ENCODE data around the gene TASP1.

Gene TASP1

GRCh38 chr20:13543783-13544182 is 94.9 kb downstream of the TASP1 start:
- no peaks in the 10 kb centered on the region for H3K36me3 ChIP-seq (ENCODE audit: low read length)
- no peak overlapping the region for H3K4me3 ChIP-seq (ENCODE audit: insufficient read depth, low read length, poor library complexity, severe bottlenecking)
- H2AFZ ChIP-seq (ENCODE audit: low read depth, low read length, severe bottlenecking) = no peak overlapping the region
- no peaks in the 10 kb centered on the region for H3K27me3 ChIP-seq (ENCODE audit: low read length)
- TF ChIP-seq CTCF (IDR thresholded peaks at IDR 0.05; ENCODE audit: insufficient read depth, low read length, poor library complexity, severe bottlenecking) (no peak), EZH2phosphoT487 (conservative IDR thresholded peaks at IDR 0.05; ENCODE audit: low read length) (no peak)
- H3K27ac ChIP-seq (ENCODE audit: low read depth, low read length) = no peak overlapping the region
- H3F3A ChIP-seq (ENCODE audit: insufficient read depth) = no peaks in the 10 kb centered on the region
- no peak overlapping the region for H3K4me2 ChIP-seq (ENCODE audit: low read depth, low read length, poor library complexity, severe bottlenecking)
- no peaks in the 10 kb centered on the region for H3K9me2 ChIP-seq (replicated peaks; ENCODE audit: insufficient read depth, low read length)
- H3K9ac ChIP-seq (ENCODE audit: low read length) = no peak overlapping the region
- no peaks in the 10 kb centered on the region for H4K20me1 ChIP-seq (ENCODE audit: low read depth, low read length)
- H3K79me2 ChIP-seq (ENCODE audit: insufficient read depth, low read length) = no peaks in the 10 kb centered on the region
- H3K9me3 ChIP-seq (ENCODE audit: insufficient read depth, low read length) = no peaks in the 10 kb centered on the region

- H3K4me3 ChIP-seq (ENCODE audit: insufficient read depth, low read length, poor library complexity, severe bottlenecking) = no peak overlapping the region
- H3K27ac ChIP-seq (ENCODE audit: low read depth, low read length) = no peak overlapping the region
- H3K79me2 ChIP-seq (ENCODE audit: insufficient read depth, low read length) = no peaks in the 10 kb centered on the region
- no peak overlapping the region for H3K9ac ChIP-seq (ENCODE audit: low read length)
- H2AFZ ChIP-seq (ENCODE audit: low read depth, low read length, severe bottlenecking) = no peak overlapping the region
- no peak overlapping the region for H3K4me2 ChIP-seq (ENCODE audit: low read depth, low read length, poor library complexity, severe bottlenecking)
- no peaks in the 10 kb centered on the region for H3K27me3 ChIP-seq (ENCODE audit: low read length)
- H4K20me1 ChIP-seq (ENCODE audit: low read depth, low read length) = no peaks in the 10 kb centered on the region
- H3F3A ChIP-seq (ENCODE audit: insufficient read depth) = no peaks in the 10 kb centered on the region
- H3K9me3 ChIP-seq (ENCODE audit: insufficient read depth, low read length) = no peaks in the 10 kb centered on the region
- H3K9me2 ChIP-seq (replicated peaks; ENCODE audit: insufficient read depth, low read length) = no peaks in the 10 kb centered on the region
- TF ChIP-seq EZH2phosphoT487 (conservative IDR thresholded peaks at IDR 0.05; ENCODE audit: low read length) = no peak
- no peaks in the 10 kb centered on the region for H3K36me3 ChIP-seq (ENCODE audit: low read length)
These were observed 103.1 kb downstream of the TASP1 start for GRCh38 chr20:13535627-13536026.

GRCh38 chr20:13533946-13534345 is 104.8 kb downstream of the TASP1 start:
- Histone ChIP-seq H3K27ac (ENCODE audit: low read depth, low read length) (no peak overlapping the region), H3K27me3 (ENCODE audit: low read length) (no peaks in the 10 kb centered on the region), H3K4me2 (ENCODE audit: low read depth, low read length, poor library complexity, severe bottlenecking) (no peak overlapping the region), H3K79me2 (ENCODE audit: insufficient read depth, low read length) (no peaks in the 10 kb centered on the region), H2AFZ (ENCODE audit: low read depth, low read length, severe bottlenecking) (no peak overlapping the region), H3K9me2 (replicated peaks; ENCODE audit: insufficient read depth, low read length) (no peaks in the 10 kb centered on the region), H3K9ac (ENCODE audit: low read length) (no peak overlapping the region), H4K20me1 (ENCODE audit: low read depth, low read length) (no peaks in the 10 kb centered on the region), H3K36me3 (ENCODE audit: low read length) (no peaks in the 10 kb centered on the region), H3K9me3 (ENCODE audit: insufficient read depth, low read length) (no peaks in the 10 kb centered on the region), H3F3A (ENCODE audit: insufficient read depth) (no peaks in the 10 kb centered on the region), H3K4me3 (ENCODE audit: insufficient read depth, low read length, poor library complexity, severe bottlenecking) (no peak overlapping the region)
- no peak for TF ChIP-seq CTCF (IDR thresholded peaks at IDR 0.05; ENCODE audit: insufficient read depth, low read length, poor library complexity, severe bottlenecking)
- no peak for TF ChIP-seq EZH2phosphoT487 (conservative IDR thresholded peaks at IDR 0.05; ENCODE audit: low read length)

GRCh38 chr20:13530146-13530545 is 108.6 kb downstream of the TASP1 start:
- Histone ChIP-seq H3K4me3 (ENCODE audit: insufficient read depth, low read length, poor library complexity, severe bottlenecking) (no peak overlapping the region), H3K79me2 (ENCODE audit: insufficient read depth, low read length) (no peaks in the 10 kb centered on the region), H3K27me3 (ENCODE audit: low read length) (no peaks in the 10 kb centered on the region), H3K9me2 (replicated peaks; ENCODE audit: insufficient read depth, low read length) (no peaks in the 10 kb centered on the region), H4K20me1 (ENCODE audit: low read depth, low read length) (no peaks in the 10 kb centered on the region), H3K9me3 (ENCODE audit: insufficient read depth, low read length) (no peaks in the 10 kb centered on the region), H2AFZ (ENCODE audit: low read depth, low read length, severe bottlenecking) (no peak overlapping the region), H3F3A (ENCODE audit: insufficient read depth) (no peaks in the 10 kb centered on the region), H3K9ac (ENCODE audit: low read length) (no peak overlapping the region), H3K4me2 (ENCODE audit: low read depth, low read length, poor library complexity, severe bottlenecking) (no peak overlapping the region), H3K36me3 (ENCODE audit: low read length) (no peaks in the 10 kb centered on the region), H3K27ac (ENCODE audit: low read depth, low read length) (no peak overlapping the region)
- TF ChIP-seq EZH2phosphoT487 (conservative IDR thresholded peaks at IDR 0.05; ENCODE audit: low read length) (no peak), CTCF (IDR thresholded peaks at IDR 0.05; ENCODE audit: insufficient read depth, low read length, poor library complexity, severe bottlenecking) (no peak)
